Cardiac fibroblast (primary cell): ENCODE results near the gene CDYL.

ENCODE experiments used
- DNase-seq, 2 donors: peaks; one replicate each; pipeline versions ENCODE4 v3.0.0 to v3.0.0-alpha.2; 2010; ENCODE audit warnings: low read depth in 2 of 2
- H3K4me3 ChIP-seq, 2 donors: replicated peaks in 1 of 2; 1 replicate in 1 of 2; 2 replicates in 1 of 2; pipeline ENCODE4 v1.5.1; 2011; ENCODE audit warnings: low read depth in 2 of 2, low read length in 2 of 2, mild to moderate bottlenecking in 2 of 2, moderate library complexity in 1 of 2
- TF ChIP-seq, protein P1 (sequence below): IDR thresholded peaks from one replicate; pipeline ENCODE4 v1.5.1; 2011; ENCODE audit warnings: low read depth, mild to moderate bottlenecking, low read length, inconsistent platforms

CDYL gene

DNA sequence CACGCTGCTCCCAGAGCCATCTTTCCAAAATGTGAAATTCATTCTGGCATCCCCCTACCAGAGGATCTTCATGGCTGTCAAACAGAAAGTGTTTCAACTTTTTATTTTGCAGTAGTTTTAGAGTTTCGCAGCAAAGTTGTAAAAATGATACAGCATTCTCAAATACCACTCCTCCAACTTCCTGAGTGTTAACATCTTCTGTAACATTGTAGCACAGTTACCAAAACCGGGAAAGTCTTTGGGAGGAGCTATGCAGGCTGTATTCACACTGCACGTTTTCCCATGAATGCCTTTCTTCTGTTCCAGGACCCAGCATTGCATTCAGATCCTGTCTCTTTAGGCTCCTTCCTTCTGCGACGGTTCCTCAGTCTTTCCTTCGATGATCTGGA lies 30.1 kb downstream of the CDYL start:
- peak in 1 of 2 donors; percentile 22 for DNase-seq
- H3K4me3 ChIP-seq, result no peak overlapping the region
- TF ChIP-seq, protein P1, sequence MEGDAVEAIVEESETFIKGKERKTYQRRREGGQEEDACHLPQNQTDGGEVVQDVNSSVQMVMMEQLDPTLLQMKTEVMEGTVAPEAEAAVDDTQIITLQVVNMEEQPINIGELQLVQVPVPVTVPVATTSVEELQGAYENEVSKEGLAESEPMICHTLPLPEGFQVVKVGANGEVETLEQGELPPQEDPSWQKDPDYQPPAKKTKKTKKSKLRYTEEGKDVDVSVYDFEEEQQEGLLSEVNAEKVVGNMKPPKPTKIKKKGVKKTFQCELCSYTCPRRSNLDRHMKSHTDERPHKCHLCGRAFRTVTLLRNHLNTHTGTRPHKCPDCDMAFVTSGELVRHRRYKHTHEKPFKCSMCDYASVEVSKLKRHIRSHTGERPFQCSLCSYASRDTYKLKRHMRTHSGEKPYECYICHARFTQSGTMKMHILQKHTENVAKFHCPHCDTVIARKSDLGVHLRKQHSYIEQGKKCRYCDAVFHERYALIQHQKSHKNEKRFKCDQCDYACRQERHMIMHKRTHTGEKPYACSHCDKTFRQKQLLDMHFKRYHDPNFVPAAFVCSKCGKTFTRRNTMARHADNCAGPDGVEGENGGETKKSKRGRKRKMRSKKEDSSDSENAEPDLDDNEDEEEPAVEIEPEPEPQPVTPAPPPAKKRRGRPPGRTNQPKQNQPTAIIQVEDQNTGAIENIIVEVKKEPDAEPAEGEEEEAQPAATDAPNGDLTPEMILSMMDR, result no peak

DNA sequence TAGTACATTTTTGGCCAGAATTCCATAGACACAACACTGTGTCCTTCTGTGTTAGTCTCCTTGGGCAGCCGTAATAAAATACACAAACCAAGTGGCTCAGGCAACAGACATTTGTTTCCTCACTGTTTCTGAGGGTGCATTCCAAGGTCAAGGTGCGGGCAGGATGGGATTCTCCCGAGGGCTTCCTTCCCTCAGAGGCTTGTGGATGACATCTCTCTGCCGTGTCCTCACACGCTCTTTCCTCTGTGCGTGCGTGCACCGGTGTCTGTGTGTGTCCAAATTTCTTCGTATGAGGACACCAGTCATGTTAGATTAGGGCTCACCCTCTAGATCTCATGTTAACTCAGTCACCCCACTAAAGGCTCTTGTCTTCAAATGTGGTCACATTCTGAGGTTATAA lies 30.6 kb downstream of the CDYL start:
- H3K4me3 ChIP-seq, result no peak overlapping the region
- TF ChIP-seq, protein P1, result no peak
- DNase-seq, result no peak

DNA sequence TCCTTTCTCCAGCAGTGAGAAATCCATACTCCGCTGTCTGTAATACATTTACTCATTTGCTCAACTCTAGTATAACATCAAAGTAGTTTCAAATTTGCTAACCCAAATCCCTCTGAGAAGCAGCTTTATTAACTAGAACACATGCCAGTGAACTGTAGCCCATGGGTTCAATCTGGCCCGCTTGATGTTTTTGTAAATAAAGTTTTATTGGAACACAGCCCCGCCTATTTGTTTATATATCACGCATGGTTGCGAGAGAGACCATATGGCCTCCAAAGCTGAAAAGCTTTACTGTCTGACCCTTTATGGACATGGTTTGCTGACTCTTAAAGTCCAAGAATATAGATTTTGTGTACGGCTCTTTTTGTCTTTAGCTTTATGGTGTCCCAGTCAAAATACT lies 32.2 kb downstream of the CDYL start:
- no peak for DNase-seq
- H3K4me3 ChIP-seq, result no peak overlapping the region
- TF ChIP-seq, protein P1, result no peak

DNA sequence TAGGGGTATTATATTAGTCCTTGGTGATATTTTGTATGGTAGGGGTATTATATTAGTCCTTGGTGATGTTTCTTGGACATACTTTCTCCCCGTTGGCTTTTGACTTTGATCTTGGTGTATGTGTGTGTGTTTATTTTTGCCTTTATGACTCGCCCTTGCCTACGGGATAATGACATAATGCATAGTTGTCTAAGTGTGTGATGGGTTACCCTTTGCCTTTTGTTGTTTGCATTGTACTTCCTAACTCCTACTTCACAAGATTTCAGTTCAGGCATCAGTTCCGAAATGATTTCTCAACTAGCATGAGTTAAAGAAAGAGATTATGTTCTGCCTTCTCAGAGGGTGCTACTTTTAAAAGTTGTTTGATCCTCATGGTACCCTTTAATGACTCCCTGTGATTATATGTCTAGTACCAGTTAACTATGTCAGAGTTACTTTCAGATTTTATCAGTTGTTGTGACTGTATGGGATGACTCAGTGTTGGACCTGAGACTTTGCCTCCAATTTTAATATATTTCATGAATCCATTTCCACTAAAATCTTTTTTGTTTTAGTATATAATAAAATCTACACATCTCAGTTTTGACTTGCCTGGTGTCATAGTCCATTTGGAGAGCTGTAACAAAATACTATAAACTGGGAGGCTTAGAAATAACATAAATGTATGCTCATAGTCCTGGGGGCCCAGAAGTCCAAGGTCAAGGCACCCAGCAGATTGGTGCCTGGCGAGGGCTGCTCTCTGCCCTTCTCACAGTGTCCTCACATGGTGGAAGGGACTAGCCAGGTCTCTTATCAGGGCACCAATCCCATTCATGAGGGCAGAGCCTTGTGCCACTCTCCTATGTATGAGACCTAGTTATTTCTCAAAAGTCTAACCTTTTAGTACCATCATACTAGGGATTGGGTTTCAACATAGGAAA lies 34.1 kb downstream of the CDYL start:
- DNase-seq, result peak; percentile 65 to 73
- TF ChIP-seq, protein P1, result no peak
- no peak overlapping the region for H3K4me3 ChIP-seq

DNA sequence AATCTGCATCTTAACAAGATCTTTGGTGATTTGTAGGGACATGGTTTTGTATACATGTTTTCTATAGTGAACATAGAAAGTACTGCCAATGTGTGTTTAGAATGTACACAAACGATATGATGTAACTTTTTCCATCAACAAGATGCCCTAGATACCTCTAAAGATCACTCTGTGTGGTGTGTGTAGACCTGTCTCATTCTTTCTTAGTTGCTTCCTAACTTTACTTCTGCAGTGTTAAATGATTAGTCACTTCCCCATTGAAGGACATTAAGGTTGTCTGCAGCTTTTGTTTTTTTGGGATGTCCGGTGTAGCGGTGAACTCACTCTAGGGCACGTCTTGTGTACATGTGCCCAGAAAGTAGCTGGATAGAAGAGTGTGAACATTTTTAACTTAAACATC lies 35.9 kb downstream of the CDYL start:
- TF ChIP-seq, protein P1, result no peak
- peak; percentile 23 to 71 for DNase-seq
- H3K4me3 ChIP-seq, result no peak overlapping the region

DNA sequence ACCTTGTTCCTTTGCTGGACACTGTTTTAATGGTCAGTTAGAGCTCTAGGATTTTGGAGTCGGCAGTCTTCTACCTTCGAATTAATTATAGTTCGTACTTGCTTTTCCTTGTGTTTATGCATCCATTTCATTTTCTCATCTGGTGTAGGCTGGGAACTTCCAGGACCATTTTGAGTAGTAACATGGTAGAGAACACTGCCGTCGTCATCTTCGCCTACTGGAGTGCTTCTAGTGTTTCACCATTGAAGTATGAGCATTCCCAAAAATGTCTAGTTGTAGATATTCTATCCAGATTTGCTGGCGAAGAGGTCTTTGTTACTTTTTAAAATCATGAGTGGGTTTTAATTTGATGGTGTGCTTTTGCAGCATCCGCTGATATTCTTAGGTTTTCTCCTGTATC lies 36.9 kb downstream of the CDYL start:
- DNase-seq, result no peak
- TF ChIP-seq, protein P1, result no peak

More for the DNA sequence above, 36.9 kb downstream of the CDYL start:
- no peak overlapping the region for H3K4me3 ChIP-seq
